HG03442 (cell line): Measurements from ENCODE around the gene CCL4.
"Not testable (repeated sequence)": the region's sequence is repeated elsewhere in the genome, so short reads cannot be mapped to it uniquely, and the experiment has no call there.

Source experiments
- ATAC-seq: cut with Tn5 transposase; IDR thresholded peaks from one replicate; pipeline ENCODE4 v1.9.1; 2021; ENCODE audit warnings: mild to moderate bottlenecking, moderate library complexity; ENCODE audit not compliant: unreplicated experiment

CCL4 gene

GRCh38 chr17:36103401-36103975 is at the start of gene CCL4:
Gene CCL4 (plus strand): TSS chr17:36103827. CDS start chr17:36103906, 79 bp downstream.
- peak; percentile 71 for ATAC-seq

GRCh38 chr17:36055171-36055570 is 48.5 kb upstream of the CCL4 start:
- ATAC-seq = no peak

GRCh38 chr17:36055921-36056520 is 47.6 kb upstream of the CCL4 start:
- no peak for ATAC-seq

DNA sequence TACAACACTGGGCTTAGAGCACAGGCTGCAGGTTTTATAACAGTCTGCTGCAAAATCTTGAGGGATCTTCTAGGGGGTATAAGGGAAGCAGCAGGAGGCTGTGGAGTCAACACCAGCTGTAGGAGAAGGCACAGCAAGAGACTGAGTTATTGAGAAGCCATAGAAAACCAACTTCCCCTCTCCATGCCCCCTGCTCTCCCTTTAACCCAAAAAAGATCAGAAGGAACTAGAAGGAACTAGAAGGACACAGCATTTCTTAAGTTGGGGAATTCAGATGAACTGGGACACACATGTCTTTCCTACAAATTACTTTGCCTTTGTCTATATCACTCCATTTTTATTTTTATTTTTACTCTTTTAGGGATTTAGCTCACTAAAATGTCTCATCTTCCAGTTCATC is 45.7 kb upstream of the CCL4 start:
- no peak for ATAC-seq

DNA sequence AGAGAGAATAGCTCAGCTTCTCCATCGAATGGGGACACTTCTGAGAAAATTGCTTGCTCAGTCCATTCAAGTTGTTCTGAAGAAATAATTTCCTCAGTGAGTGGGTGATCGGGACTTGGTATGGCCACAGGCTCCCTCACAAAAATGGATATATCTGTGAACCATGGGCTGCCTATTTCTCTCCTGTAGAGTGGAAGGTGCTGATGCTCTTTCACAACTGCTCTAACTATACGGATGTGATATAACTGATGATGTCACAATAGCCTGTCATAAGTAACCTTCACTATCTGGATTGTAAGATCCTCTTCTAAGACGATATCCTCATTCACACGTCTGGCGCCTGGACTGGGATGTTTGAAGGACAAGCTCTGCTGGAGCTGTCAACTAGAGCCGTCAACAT is 44.2 kb upstream of the CCL4 start:
- ATAC-seq = no peak

DNA sequence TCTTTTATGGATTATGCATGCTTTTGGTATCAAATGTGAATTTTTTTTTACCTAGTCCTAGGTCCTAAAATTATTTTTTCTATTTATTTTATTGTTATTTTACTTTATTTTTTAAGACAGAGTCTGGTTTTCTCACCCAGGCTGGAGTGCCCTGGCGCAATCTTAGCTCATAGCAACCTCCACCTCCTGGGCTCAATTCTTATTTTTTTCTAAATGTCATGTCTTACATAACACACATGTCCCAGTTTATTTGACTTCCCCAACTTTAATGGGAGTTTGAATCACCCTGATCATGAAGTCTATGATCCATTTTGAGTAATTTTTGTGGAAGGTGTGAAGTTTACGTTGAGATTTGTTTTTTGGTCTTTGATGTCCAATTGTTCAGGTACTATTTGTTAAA is 42.8 kb upstream of the CCL4 start:
- ATAC-seq = no peak

GRCh38 chr17:36063786-36064541 is 39.7 kb upstream of the CCL4 start, which contains the start of gene CCL18:
Gene CCL18 (plus strand): TSS chr17:36064272. CDS start chr17:36064343, 71 bp downstream.
- no peak for ATAC-seq

- no peak for ATAC-seq
These were observed 37.2 kb upstream of the CCL4 start for GRCh38 chr17:36066365-36066985.

DNA sequence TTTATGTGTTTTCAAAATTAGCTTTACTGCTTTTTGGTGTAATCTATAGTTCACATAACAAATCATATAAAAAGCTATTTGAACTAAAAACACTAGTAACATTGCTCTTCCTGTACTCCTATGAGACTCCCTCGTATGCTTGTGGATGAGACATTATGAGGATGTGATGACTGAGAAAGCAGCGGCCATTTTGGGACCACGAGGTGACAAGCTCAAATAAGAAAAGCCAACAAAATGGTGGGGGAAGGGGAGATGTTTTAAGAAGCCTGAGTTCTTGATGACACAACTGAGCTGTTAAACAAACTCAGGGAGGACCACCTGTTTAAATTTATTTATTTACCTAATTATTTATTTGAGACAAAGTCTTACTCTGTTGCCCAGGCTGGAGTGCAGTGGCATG is 35.1 kb upstream of the CCL4 start:
- ATAC-seq = no peak

DNA sequence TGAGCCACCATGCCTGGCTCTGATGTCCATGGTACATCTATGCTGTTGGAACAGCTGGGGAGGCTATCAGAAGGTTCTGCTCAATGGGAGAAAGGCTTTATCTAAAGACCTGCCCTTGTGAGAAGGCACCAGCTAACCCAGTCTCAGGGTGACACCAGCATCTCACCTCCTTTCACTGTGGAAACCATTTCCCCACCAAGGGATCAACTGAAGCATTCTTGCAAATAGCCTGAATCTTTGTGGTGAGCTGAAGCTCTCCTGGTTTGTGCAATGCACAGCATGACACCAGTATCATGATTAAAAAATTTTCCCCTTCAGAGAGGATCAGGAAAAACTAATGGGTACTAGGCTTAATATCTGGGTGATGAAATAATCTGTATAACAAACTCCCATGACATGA is 34.5 kb upstream of the CCL4 start:
- ATAC-seq = no peak

DNA sequence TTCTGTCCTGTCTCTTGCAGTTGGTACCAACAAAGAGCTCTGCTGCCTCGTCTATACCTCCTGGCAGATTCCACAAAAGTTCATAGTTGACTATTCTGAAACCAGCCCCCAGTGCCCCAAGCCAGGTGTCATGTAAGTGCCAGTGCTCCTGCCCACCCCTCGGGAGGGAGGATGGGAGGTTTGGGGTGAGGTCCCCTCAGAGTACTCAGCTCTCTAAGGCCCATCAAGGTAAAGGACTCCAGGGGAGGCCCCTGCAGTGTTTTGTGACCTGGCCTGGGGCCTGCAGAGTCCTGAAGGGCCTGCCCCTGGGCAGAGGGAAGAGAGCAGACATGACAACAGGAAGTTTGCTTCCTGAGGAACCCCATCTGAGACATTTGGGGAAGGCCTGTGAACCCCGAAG is 33.2 kb upstream of the CCL4 start:
- ATAC-seq = no peak

DNA sequence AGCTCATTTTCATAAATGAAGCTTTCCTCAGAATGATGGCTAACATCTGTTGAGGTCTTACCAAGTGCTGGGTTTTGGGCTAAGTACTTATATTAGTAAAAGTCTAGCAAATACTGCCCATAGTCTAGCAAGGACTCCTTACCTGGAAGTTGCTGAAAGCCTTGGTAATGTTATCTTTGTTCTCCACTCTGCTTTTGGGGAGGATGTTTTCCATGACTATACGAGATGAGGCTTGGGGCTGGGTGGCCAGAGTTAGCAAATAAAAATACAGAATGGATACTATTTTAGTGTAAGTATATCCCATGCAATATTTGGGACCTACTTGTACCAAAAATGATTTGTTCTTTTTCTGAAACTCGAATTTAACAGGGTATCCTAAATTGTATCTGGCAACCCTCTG is 31.9 kb upstream of the CCL4 start:
- ATAC-seq = no peak

- peak; percentile 49 for ATAC-seq
These were observed 31.1 kb upstream of the CCL4 start for GRCh38 chr17:36072431-36073121.

DNA sequence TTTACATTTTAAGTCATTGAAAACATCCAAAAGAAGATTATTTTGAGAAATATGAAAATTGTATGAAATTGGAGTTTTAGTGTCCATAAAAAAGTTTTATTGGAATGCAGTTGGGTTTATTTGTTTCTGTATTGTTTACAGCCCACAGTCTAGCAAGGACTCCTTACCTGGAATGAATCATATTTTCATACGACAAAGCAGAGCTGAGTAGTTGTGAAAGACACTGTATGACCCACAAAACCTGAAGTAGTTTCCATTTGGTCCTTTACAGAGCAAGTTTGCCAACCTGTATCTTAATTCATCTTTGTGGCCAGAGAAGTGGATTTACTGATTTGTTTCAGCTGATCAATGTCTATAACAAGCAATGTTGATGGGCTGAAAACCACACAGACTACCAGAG is 29.3 kb upstream of the CCL4 start:
- ATAC-seq = peak; percentile 46

DNA sequence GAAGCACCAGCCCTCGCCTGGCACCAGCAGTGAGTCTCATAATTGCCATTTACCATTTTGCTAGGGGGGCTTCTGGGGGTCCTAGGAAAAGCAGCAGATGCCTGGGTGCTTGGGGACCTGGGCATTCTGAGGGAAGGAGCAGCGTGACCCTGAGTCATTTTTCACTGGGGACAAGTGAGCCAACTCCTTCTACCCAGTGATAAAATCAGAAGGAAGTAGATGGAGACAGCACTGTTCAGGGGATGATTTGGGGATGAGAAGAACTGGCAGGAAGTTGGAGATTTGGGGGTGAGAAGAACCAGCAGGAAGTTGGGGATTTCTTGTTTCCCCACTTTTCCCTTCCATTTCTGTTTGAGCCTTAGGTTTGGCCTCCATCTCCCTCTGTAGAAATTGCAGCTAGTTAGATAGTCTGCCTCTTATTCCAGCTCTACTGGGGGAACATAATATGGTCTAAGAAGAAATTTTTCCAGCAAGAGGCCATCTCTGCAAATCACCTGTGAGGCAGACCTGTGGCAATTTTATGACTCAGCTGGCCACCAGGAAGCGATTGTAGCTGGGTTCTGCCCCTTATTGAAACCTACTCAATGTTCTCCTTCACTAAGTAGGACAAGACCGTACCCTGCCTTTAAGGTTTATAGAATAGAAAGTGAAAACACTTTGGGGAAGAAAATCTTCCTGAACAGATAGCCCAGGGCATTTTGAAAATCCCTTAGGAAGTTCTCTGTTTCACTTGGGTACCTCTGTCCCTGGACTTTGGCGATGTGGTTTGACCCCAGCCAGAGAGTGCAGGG is 21.8 kb upstream of the CCL4 start:
- ATAC-seq = peak; percentile 27

GRCh38 chr17:36082482-36083120 is 21.0 kb upstream of the CCL4 start:
- ATAC-seq = peak; percentile 58

DNA sequence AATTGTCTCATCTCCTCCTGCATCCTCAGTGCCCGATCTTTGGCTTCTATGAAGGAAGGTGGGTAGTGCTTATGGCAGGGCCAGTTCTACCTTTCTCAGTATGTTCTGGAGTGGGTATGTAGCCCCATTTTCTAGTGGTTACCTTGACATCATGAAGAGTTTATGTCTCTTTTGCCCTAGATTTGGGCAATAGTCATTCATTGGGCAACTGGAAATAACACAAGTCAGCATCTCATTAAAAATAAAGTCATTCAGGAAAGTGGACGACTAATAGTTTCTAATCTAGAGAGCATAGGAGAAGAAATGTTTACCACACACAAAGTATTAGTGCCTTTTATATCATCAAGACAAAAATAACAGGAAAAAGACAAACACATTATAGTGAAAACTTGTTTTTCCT is 19.9 kb upstream of the CCL4 start:
- not testable (repeated sequence) for ATAC-seq

DNA sequence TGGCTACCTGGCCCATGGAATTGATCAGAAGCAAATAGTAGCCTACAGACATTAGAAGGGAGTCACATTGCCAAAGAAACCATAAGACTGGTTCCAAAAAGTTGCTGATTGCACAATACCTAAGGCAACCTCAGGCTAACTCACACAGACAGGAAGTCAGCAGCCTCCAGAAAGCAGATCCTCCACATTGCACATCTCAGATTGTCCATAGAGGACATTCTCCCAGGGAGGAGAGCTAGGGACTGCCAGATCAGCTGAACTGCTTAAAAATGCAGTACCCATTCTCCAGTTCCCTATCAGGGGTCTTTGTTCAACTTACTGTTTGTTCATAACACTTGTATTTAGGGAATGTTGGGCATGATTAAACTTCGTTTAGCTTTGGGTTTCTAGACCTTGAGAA is 17.9 kb upstream of the CCL4 start:
- no peak for ATAC-seq

DNA sequence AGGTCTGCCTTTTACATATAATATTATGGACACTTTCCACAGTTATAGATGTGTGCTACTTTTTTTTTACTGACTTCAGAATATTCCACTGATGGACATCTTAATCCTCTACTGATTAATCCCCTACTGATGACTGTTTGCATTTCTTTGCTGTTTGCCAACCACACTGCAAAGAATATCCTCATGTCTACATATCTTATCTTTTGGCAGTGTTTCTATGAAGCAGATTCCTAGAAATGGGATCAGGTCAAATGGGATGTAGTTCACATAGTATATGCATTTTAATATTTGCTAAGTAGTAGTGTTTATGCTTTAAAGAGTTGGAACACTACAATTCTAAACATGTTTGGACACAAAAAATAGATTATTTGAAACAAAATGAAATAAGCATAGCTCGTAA is 16.8 kb upstream of the CCL4 start:
- no peak for ATAC-seq

DNA sequence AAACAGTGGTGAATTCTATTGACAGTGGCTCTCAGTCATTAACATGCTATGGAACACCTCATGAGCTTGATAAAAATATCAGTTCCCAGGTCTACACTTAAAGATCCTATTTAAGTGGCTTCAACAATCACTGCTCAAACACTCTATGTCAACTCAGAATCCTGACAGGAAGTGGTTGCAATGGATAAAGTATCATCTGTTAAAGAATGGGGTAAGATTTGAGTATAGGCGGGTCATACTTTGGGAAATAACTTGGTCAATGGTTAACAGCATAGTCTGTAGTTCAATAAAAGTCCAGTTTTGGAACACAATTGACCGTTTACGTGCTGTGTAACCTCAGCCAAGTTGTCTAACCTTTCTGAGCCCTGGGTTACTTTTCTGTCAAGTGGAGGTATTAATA is 16.2 kb upstream of the CCL4 start:
- ATAC-seq = not testable (repeated sequence)
